K562 (cell line): ENCODE data around the gene ASRGL1. TPM values are rescaled to one million over a fixed set of nuclear protein-coding genes. Genes with fewer than 3 reads are reported as not detected.

ENCODE experiments used
- ATAC-seq: fragments of 200-7000 bp; cut with Tn5 transposase; 3 replicates; pipeline ENCODE4 v1.9.1; 2020; ENCODE audit warnings: moderate library complexity
- BruUV-seq: library from RNA; stranded (reverse); fragments of 400-500 nt; replicated peaks from 2 replicates; lab custom pipeline; 2021; lab: Mats Ljungman, UMichigan
- CTCF ChIA-PET: fragments of 300-600 bp; formaldehyde crosslinking; extraction: SDS; loops from one replicate; lab custom pipeline; 2021; ENCODE audit warnings: low intra/inter-chr PET ratio; lab: Yijun Ruan, JAX
- POLR2A ChIA-PET: fragments of 300-600, 350-650 bp; sonication (Branson Sonifier 250); formaldehyde crosslinking; extraction: SDS; loops from one replicate; lab custom pipeline; 2021; ENCODE audit warnings: antibody characterized with exemption, inconsistent platforms; lab: Yijun Ruan, JAX
- DNase-seq, 4 experiments: peaks; one replicate each; pipeline versions ENCODE4 v3.0.0 to v3.0.0-alpha.2; 2011 to 2018; ENCODE audit warnings: low spot score in 3 of 4, mixed read lengths in 3 of 4; ENCODE audit errors: extremely low read depth in 1 of 4
- FAIRE-seq: peaks from 2 replicates; lab custom pipeline; 2011; peaks lifted over from hg19 to GRCh38; lab: Jason Lieb, UNC
- H2AFZ ChIP-seq: 2 replicates; pipeline ENCODE4 v1.6.0; 2011; ENCODE audit warnings: low read depth, low read length, control low read depth, inconsistent platforms
- H3K27ac ChIP-seq: fragments of 200-600 bp; 3 replicates; pipeline ENCODE4 v1.8.0; 2011; ENCODE audit warnings: low read depth, mild to moderate bottlenecking, control low read depth, inconsistent platforms, low read length, moderate library complexity, mixed read lengths; ENCODE audit errors: extremely low read depth
- H3K27me3 ChIP-seq, 2 experiments: fragments of 300-600 bp in 1 of 2; 2 replicates in 1 of 2; 3 replicates in 1 of 2; pipeline versions ENCODE4 v1.6.0 to v1.8.0; 2011; ENCODE audit warnings: inconsistent platforms in 2 of 2, low read length in 2 of 2, mild to moderate bottlenecking in 1 of 2, mixed read lengths in 1 of 2, moderate library complexity in 1 of 2; ENCODE audit not compliant: control insufficient read depth in 2 of 2, insufficient read depth in 2 of 2
- H3K36me3 ChIP-seq: fragments of 300-600 bp; 3 replicates; pipeline ENCODE4 v1.8.0; 2011; ENCODE audit warnings: mild to moderate bottlenecking, low read length, inconsistent platforms; ENCODE audit not compliant: control insufficient read depth, insufficient read depth
- H3K4me1 ChIP-seq, 2 experiments: fragments of 200-600 bp in 1 of 2; replicated peaks in 1 of 2; 2 replicates in 1 of 2; 3 replicates in 1 of 2; pipeline versions ENCODE4 v1.5.1 to v1.8.0; 2011; ENCODE audit warnings: inconsistent platforms in 2 of 2, low read length in 2 of 2, mild to moderate bottlenecking in 1 of 2, mixed read lengths in 1 of 2, moderate library complexity in 1 of 2; ENCODE audit not compliant: control insufficient read depth in 2 of 2, insufficient read depth in 2 of 2
- H3K4me2 ChIP-seq: 2 replicates; pipeline ENCODE4 v1.6.1; 2011; ENCODE audit warnings: low read length, control low read depth, inconsistent platforms, mixed read lengths; ENCODE audit not compliant: insufficient read depth
- H3K4me3 ChIP-seq: fragments of 200-600 bp; sonication (generic), shearing (Covaris generic); 2 replicates; pipeline ENCODE4 v1.5.1; 2016; ENCODE audit warnings: control low read depth, inconsistent platforms
- H3K79me2 ChIP-seq: fragments of 200-600 bp; 3 replicates; pipeline ENCODE4 v1.8.0; 2011; ENCODE audit warnings: low read length, inconsistent platforms; ENCODE audit not compliant: control insufficient read depth, insufficient read depth
- H3K9ac ChIP-seq, 2 experiments: 2 replicates each; pipeline versions ENCODE4 v1.6.0 to v1.6.1; 2011; ENCODE audit warnings: low read depth in 2 of 2, low read length in 2 of 2, control low read depth in 1 of 2, inconsistent platforms in 1 of 2, mild to moderate bottlenecking in 1 of 2, mixed read lengths in 1 of 2; ENCODE audit not compliant: insufficient read depth in 1 of 2
- H3K9me1 ChIP-seq: one replicate; pipeline ENCODE4 v1.6.0; 2011; ENCODE audit warnings: inconsistent platforms, mild to moderate bottlenecking, low read length, moderate library complexity; ENCODE audit not compliant: control insufficient read depth, insufficient read depth
- H3K9me3 ChIP-seq: replicated peaks from 2 replicates; pipeline ENCODE4 v1.5.1; 2011; ENCODE audit warnings: low read depth, low read length, inconsistent platforms; ENCODE audit not compliant: control insufficient read depth, insufficient read depth
- H4K20me1 ChIP-seq: replicated peaks from 2 replicates; pipeline ENCODE4 v1.6.1; 2011; ENCODE audit warnings: low read length, inconsistent platforms, mixed read lengths; ENCODE audit not compliant: control insufficient read depth, insufficient read depth
- CBX5 ChIP-seq: IDR thresholded peaks from 2 replicates; pipeline ENCODE4 v1.6.1; 2014; ENCODE audit warnings: low read depth, borderline replicate concordance
- CHD4 ChIP-seq: fragments of 200-600 bp; sonication (generic); IDR thresholded peaks from 3 replicates; pipeline ENCODE4 v1.6.1; 2012; ENCODE audit warnings: low read depth, mild to moderate bottlenecking, mixed read lengths, low read length, inconsistent platforms; ENCODE audit not compliant: insufficient read depth, insufficient replicate concordance, poor library complexity, severe bottlenecking
- E2F8 ChIP-seq: fragments of 450-650 bp; IDR thresholded peaks from 2 replicates; pipeline ENCODE4 v1.7.1; 2018; ENCODE audit warnings: mild to moderate bottlenecking, low read depth; ENCODE audit not compliant: partially characterized antibody
- MAFK ChIP-seq: IDR thresholded peaks from 2 replicates; pipeline ENCODE4 v1.6.1; 2011; ENCODE audit warnings: low read length, improper control_type of control experiment
- MYBL2 ChIP-seq, 2 experiments: fragments of 450-650 bp in 1 of 2; sonication (generic) in 1 of 2; formaldehyde crosslinking in 1 of 2; IDR thresholded peaks; 2 replicates each; pipeline versions ENCODE4 v1.6.1 to v1.8.1; 2017 to 2022; ENCODE audit warnings: borderline replicate concordance in 1 of 2, inconsistent platforms in 1 of 2, low read depth in 1 of 2, mild to moderate bottlenecking in 1 of 2, missing genetic modification reagents in 1 of 2, moderate library complexity in 1 of 2
- PRMT5 ChIP-seq: sonication (generic); formaldehyde crosslinking; IDR thresholded peaks from 2 replicates; pipeline ENCODE4 v1.5.0; 2020; ENCODE audit warnings: missing genetic modification reagents
- ZNF174 ChIP-seq: fragments of 250-450 bp; sonication (Bioruptor Pico); IDR thresholded peaks from 2 replicates; pipeline ENCODE4 v1.4.0; 2020; ENCODE audit warnings: mild to moderate bottlenecking
- WGBS: fragments of 100-300 bp; shearing (Covaris generic); methylation state at CpG from one replicate; pipeline ENCODE4 v1.1.6; 2016; ENCODE audit warnings: low coverage, mixed read lengths; ENCODE audit not compliant: insufficient coverage; ENCODE audit errors: missing lambda C conversion rate; 5-methylcytosine and 5-hydroxymethylcytosine counted together
- in situ Hi-C: fragments of 300-500 bp; cut with MboI; formaldehyde crosslinking; loops from 4 replicates; pipeline ENCODE4 v1.15.0; 2018; ENCODE audit warnings: inconsistent platforms, mixed read lengths
- intact Hi-C: fragments of 100-400 bp; cut with micrococcal nuclease; formaldehyde crosslinking; loops from 2 replicates; pipeline ENCODE4 v1.14.2; 2022
- polyA plus RNA-seq, 8 experiments: library from polyadenylated mRNA; depleted of rRNA in 4 of 8; stranded (reverse) in 5 of 8; unstranded in 3 of 8; fragments of >200 nt; fragmentation: Nextera tagmentation in 2 of 8; fragmentation: Illumina TruSeq in 1 of 8; extraction: Ambion mirVana in 2 of 8; extraction: Trizol in 1 of 8; gene quantifications; 2 replicates each; pipeline versions ENCODE4 v1.2.1 to v1.2.3, GENCODE V29; 2011 to 2014; ENCODE audit warnings: inconsistent platforms in 1 of 8, missing spikeins in 1 of 8
- total RNA-seq, 7 experiments: library from RNA; depleted of rRNA in 6 of 7; stranded (reverse); fragments of >200 nt in 6 of 7; fragmentation: Illumina TruSeq in 2 of 7; extraction: Trizol in 2 of 7; gene quantifications; 2 replicates each; pipeline versions ENCODE4 v1.2.1 to v1.2.3, GENCODE V29; 2011 to 2021; ENCODE audit warnings: low replicate concordance in 1 of 7
- TF ChIP-seq, protein P1 (sequence below): sonication (generic); formaldehyde crosslinking; IDR thresholded peaks from 2 replicates; pipeline ENCODE4 v1.8.0; 2022; ENCODE audit warnings: missing genetic modification reagents, mild to moderate bottlenecking, borderline replicate concordance

ASRGL1 gene
- total and polyA plus RNA-seq, 9 of the 15 experiments (the other 6 are each of a cell fraction or from before 2014, with no cell fraction given), result 3.1 to 23.0 (median 11.2) TPM

DNA sequence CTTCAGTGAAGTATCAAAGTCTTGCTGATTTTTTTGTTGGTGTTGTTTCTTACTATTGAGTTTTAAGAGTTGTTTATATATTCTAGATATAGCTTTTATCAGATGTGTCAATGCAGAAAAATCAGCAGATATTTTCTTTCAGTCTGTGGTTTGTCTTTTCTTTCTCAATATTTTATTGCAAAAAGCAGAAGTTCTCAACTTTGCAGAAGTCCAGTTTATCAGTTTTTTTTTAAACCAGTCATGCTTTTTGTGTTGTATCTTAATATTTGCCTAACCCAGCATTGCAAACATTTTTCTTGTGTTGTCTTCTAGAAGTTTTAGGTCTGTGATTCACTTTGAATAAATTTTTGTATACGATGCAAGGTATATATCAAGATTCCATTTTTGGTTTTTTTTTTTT, 7.0 kb downstream of the ASRGL1 start:
- POLR2A ChIA-PET, result no interaction called here

More for the DNA sequence above, 7.0 kb downstream of the ASRGL1 start:
- Histone ChIP-seq H3K79me2 (no peaks in the 10 kb centered on the region), H3K27me3 (no peaks in the 10 kb centered on the region), H3K9me1 (no peaks in the 10 kb centered on the region), H3K36me3 (peaks cover 3% of the 10 kb centered on the region; the same call in 1 of the 3 replicates), H3K27ac (no peak overlapping the region), H3K4me3 (no peak overlapping the region), H2AFZ (no peak overlapping the region), H3K4me2 (no peak overlapping the region), H3K9me3 (no peaks in the 10 kb centered on the region), H4K20me1 (no peaks in the 10 kb centered on the region), H3K9ac (no peak overlapping the region), H3K4me1 (peaks cover 3 to 4% of the 10 kb centered on the region in 2 experiments; a peak in 2 of 5 replicates)
- no peak for DNase-seq
- intact Hi-C loops, result no loop called here
- TF ChIP-seq CBX5 (no peak), CHD4 (no peak), ZNF174 (CRISPR knock-in tag) (no peak), MAFK (no peak), E2F8 (no peak), PRMT5 (CRISPR knock-in tag) (no peak), MYBL2 (IDR thresholded peaks at IDR 0.05; ENCODE audit: low read depth) (no peak), MYBL2 (CRISPR knock-in tag; IDR thresholded peaks at IDR 0.05; ENCODE audit: borderline replicate concordance) (no peak)
- TF ChIP-seq, protein P1, sequence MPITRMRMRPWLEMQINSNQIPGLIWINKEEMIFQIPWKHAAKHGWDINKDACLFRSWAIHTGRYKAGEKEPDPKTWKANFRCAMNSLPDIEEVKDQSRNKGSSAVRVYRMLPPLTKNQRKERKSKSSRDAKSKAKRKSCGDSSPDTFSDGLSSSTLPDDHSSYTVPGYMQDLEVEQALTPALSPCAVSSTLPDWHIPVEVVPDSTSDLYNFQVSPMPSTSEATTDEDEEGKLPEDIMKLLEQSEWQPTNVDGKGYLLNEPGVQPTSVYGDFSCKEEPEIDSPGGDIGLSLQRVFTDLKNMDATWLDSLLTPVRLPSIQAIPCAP (CRISPR knock-in tag), result no peak
- FAIRE-seq, result no peak
- BruUV-seq, result no TSS peak
- in situ Hi-C loops, result no loop called here
- CTCF ChIA-PET, result no interaction called here
- ATAC-seq, result no peak
- 88% methylated on average over 1 of the region's 1 CpG for WGBS
